GM23338 (cell line): ENCODE data around the gene NRP2. TPM values are rescaled to one million over a fixed set of nuclear protein-coding genes. Genes with fewer than 3 reads are reported as not detected.

Source experiments
- ATAC-seq: fragments of 200-7000 bp; cut with Tn5 transposase; 3 replicates; pipeline ENCODE4 v1.9.1; 2020
- DNase-seq: peaks from one replicate; pipeline ENCODE4 v3.0.0-alpha.2; 2015; ENCODE audit warnings: low spot score
- H2AFZ ChIP-seq: fragments of 200-600 bp; sonication (generic); 2 replicates; pipeline ENCODE4 v1.8.0; 2016; ENCODE audit warnings: antibody characterized with exemption, mild to moderate bottlenecking, moderate library complexity
- H3F3A ChIP-seq: fragments of 200-600 bp; sonication (generic); replicated peaks from 2 replicates; pipeline ENCODE4 v1.8.0; 2017; ENCODE audit warnings: antibody characterized with exemption, mixed run types, low read depth
- H3K27ac ChIP-seq: fragments of 200-600 bp; sonication (generic); 2 replicates; pipeline ENCODE4 v1.6.1; 2016; ENCODE audit warnings: low read depth
- H3K27me3 ChIP-seq: fragments of 200-600 bp; sonication (generic); 2 replicates; pipeline ENCODE4 v1.8.0; 2016; ENCODE audit warnings: mild to moderate bottlenecking, mixed run types, moderate library complexity; ENCODE audit not compliant: insufficient read depth
- H3K36me3 ChIP-seq: fragments of 200-600 bp; sonication (generic); 2 replicates; pipeline ENCODE4 v1.8.0; 2016; ENCODE audit warnings: mild to moderate bottlenecking; ENCODE audit not compliant: insufficient read depth
- H3K4me1 ChIP-seq: fragments of 200-600 bp; sonication (generic); 2 replicates; pipeline ENCODE4 v1.8.0; 2016; ENCODE audit warnings: mild to moderate bottlenecking, moderate library complexity; ENCODE audit not compliant: insufficient read depth
- H3K4me2 ChIP-seq: fragments of 200-600 bp; sonication (generic); 2 replicates; pipeline ENCODE4 v1.7.1; 2017; ENCODE audit warnings: mixed run types
- H3K4me3 ChIP-seq: fragments of 200-600 bp; sonication (generic); 2 replicates; pipeline ENCODE4 v1.6.1; 2016; ENCODE audit warnings: mixed run types
- H3K79me2 ChIP-seq: fragments of 200-600 bp; sonication (generic); replicated peaks from 2 replicates; pipeline ENCODE4 v1.8.0; 2017; ENCODE audit warnings: mild to moderate bottlenecking; ENCODE audit not compliant: insufficient read depth
- H3K9me2 ChIP-seq: fragments of 200-600 bp; sonication (generic); 2 replicates; pipeline ENCODE4 v1.8.0; 2017; ENCODE audit not compliant: insufficient read depth
- H4K20me1 ChIP-seq: fragments of 200-600 bp; sonication (generic); replicated peaks from 2 replicates; pipeline ENCODE4 v1.8.0; 2017; ENCODE audit warnings: mild to moderate bottlenecking; ENCODE audit not compliant: insufficient read depth
- H3K27ac Mint-ChIP-seq: 2 replicates; pipeline ENCODE4 v1.8.0; 2020; ENCODE audit warnings: inconsistent platforms, mild to moderate bottlenecking, moderate library complexity, mixed read lengths
- H3K27me3 Mint-ChIP-seq: 3 replicates; pipeline ENCODE4 v1.8.0; 2022; ENCODE audit warnings: low read depth, mild to moderate bottlenecking, moderate library complexity, mixed read lengths, inconsistent platforms; ENCODE audit not compliant: insufficient read depth, poor library complexity
- H3K36me3 Mint-ChIP-seq: 3 replicates; pipeline ENCODE4 v1.8.0; 2021; ENCODE audit warnings: low read depth, mild to moderate bottlenecking, inconsistent platforms, moderate library complexity, mixed read lengths
- H3K4me1 Mint-ChIP-seq: 3 replicates; pipeline ENCODE4 v1.8.0; 2020; ENCODE audit warnings: mild to moderate bottlenecking, inconsistent platforms, mixed read lengths
- H3K4me3 Mint-ChIP-seq: 3 replicates; pipeline ENCODE4 v1.8.0; 2021; ENCODE audit warnings: moderate library complexity, mild to moderate bottlenecking, inconsistent platforms, mixed read lengths
- H3K9me3 Mint-ChIP-seq: 3 replicates; pipeline ENCODE4 v1.8.0; 2020; ENCODE audit warnings: moderate library complexity, mild to moderate bottlenecking, inconsistent platforms, mixed read lengths
- ETS1 ChIP-seq: IDR thresholded peaks from 2 replicates; pipeline ENCODE4 v1.6.1; 2016; ENCODE audit warnings: antibody characterized with exemption
- JUNB ChIP-seq: IDR thresholded peaks from one replicate; pipeline ENCODE4 v1.6.1; 2016; ENCODE audit warnings: antibody characterized with exemption; ENCODE audit not compliant: unreplicated experiment
- NANOG ChIP-seq: IDR thresholded peaks from 2 replicates; pipeline ENCODE4 v1.6.1; 2016; ENCODE audit warnings: antibody characterized with exemption, borderline replicate concordance
- ZNF114 ChIP-seq: fragments of 250-450 bp; sonication (Bioruptor Pico); IDR thresholded peaks from 2 replicates; pipeline ENCODE4 v1.5.0; 2020; ENCODE audit warnings: mild to moderate bottlenecking, moderate library complexity
- ZNF462 ChIP-seq: fragments of 250-450 bp; sonication (Bioruptor Pico); IDR thresholded peaks from 2 replicates; pipeline ENCODE4 v1.5.0; 2020; ENCODE audit warnings: mild to moderate bottlenecking, moderate library complexity
- polyA plus RNA-seq: library from polyadenylated mRNA; unstranded; fragments of >200 nt; fragmentation: Nextera tagmentation; extraction: Ambion mirVana; gene quantifications from 2 replicates; pipeline ENCODE4 v1.2.1, GENCODE V29; 2016
- total RNA-seq: library from RNA; depleted of rRNA; stranded (reverse); fragments of >200 nt; shearing (Covaris generic); gene quantifications from 2 replicates; pipeline ENCODE4 v1.2.3, GENCODE V29; 2014
- TF ChIP-seq, protein P1 (sequence below), 2 experiments: fragments of 200-600 bp in 1 of 2; sonication (generic) in 1 of 2; conservative IDR thresholded peaks; 2 replicates each; pipeline versions ENCODE4 v1.5.1 to v1.6.1; 2016 to 2017; ENCODE audit warnings: antibody characterized with exemption in 2 of 2, low read depth in 2 of 2, mild to moderate bottlenecking in 2 of 2, moderate library complexity in 1 of 2

Gene NRP2
- total and polyA plus RNA-seq, 2 experiments from 2014 or later, result 18.4 to 22.0 TPM

- TF ChIP-seq ZNF462 (CRISPR knock-in tag), result no peak
- no peak for TF ChIP-seq JUNB
- no peak for TF ChIP-seq NANOG
- TF ChIP-seq ETS1, result no peak
- no peak for TF ChIP-seq ZNF114 (CRISPR knock-in tag)
Observed at GRCh38 chr2:205709319-205709718, 27.0 kb downstream of the NRP2 start (continued).

- Histone ChIP-seq H3K79me2 (no peaks in the 10 kb centered on the region), H4K20me1 (no peaks in the 10 kb centered on the region), H3K36me3 (no peaks in the 10 kb centered on the region), H3K9me2 (no peaks in the 10 kb centered on the region), H2AFZ (no peak overlapping the region), H3K27me3 (no peaks in the 10 kb centered on the region), H3K27ac (no peak overlapping the region), H3F3A (no peaks in the 10 kb centered on the region), H3K4me3 (no peak overlapping the region), H3K4me1 (no peaks in the 10 kb centered on the region; the same call in 1 of the 2 replicates), H3K4me2 (no peak overlapping the region)
- Mint-ChIP-seq H3K27ac (no peak overlapping the region), H3K9me3 (no peaks in the 10 kb centered on the region), H3K4me1 (peaks cover 26% of the 10 kb centered on the region), H3K4me3 (no peak overlapping the region), H3K27me3 (peaks cover 3% of the 10 kb centered on the region), H3K36me3 (peaks cover 22% of the 10 kb centered on the region)
- DNase-seq (no peak), ATAC-seq (no peak)
- TF ChIP-seq, protein P1, sequence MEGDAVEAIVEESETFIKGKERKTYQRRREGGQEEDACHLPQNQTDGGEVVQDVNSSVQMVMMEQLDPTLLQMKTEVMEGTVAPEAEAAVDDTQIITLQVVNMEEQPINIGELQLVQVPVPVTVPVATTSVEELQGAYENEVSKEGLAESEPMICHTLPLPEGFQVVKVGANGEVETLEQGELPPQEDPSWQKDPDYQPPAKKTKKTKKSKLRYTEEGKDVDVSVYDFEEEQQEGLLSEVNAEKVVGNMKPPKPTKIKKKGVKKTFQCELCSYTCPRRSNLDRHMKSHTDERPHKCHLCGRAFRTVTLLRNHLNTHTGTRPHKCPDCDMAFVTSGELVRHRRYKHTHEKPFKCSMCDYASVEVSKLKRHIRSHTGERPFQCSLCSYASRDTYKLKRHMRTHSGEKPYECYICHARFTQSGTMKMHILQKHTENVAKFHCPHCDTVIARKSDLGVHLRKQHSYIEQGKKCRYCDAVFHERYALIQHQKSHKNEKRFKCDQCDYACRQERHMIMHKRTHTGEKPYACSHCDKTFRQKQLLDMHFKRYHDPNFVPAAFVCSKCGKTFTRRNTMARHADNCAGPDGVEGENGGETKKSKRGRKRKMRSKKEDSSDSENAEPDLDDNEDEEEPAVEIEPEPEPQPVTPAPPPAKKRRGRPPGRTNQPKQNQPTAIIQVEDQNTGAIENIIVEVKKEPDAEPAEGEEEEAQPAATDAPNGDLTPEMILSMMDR (conservative IDR thresholded peaks at IDR 0.05; ENCODE audit: low read depth in 2 of 2), result no peak
- TF ChIP-seq NANOG, result no peak
Observed at GRCh38 chr2:205712508-205712907, 30.2 kb downstream of the NRP2 start.
